Endothelial cell of umbilical vein (primary cell): Measurements from ENCODE around the gene HACD3.

ENCODE experiments used
- EZH2 ChIP-seq: IDR thresholded peaks from 2 replicates; pipeline ENCODE4 v1.6.1; 2012; ENCODE audit warnings: borderline replicate concordance, low read depth, mild to moderate bottlenecking, moderate library complexity, low read length, inconsistent platforms; ENCODE audit not compliant: severe bottlenecking
- JUN ChIP-seq: IDR thresholded peaks from 2 replicates; pipeline ENCODE4 v1.6.1; 2011; ENCODE audit warnings: borderline replicate concordance, low read depth; ENCODE audit not compliant: insufficient read length, insufficient read depth
- POLR2A ChIP-seq: IDR thresholded peaks from 2 replicates; pipeline ENCODE4 v1.6.1; 2012; ENCODE audit warnings: low read depth, mild to moderate bottlenecking, control low read depth, low read length
- POLR2AphosphoS5 ChIP-seq: IDR thresholded peaks from 2 replicates; pipeline ENCODE4 v1.6.1; 2012; ENCODE audit warnings: low read depth, mild to moderate bottlenecking, control low read depth, low read length, moderate library complexity; ENCODE audit not compliant: insufficient read depth
- TF ChIP-seq, protein P1 (sequence below), 2 donors: IDR thresholded peaks; 1 replicate in 1 of 2; 2 replicates in 1 of 2; pipeline ENCODE4 v1.5.1; 2011; ENCODE audit warnings: low read length in 2 of 2, mild to moderate bottlenecking in 2 of 2, moderate library complexity in 2 of 2, control low read depth in 1 of 2, inconsistent platforms in 1 of 2, low read depth in 1 of 2; ENCODE audit not compliant: insufficient read depth in 1 of 2; ENCODE audit errors: extremely low read depth in 1 of 2

DNA sequence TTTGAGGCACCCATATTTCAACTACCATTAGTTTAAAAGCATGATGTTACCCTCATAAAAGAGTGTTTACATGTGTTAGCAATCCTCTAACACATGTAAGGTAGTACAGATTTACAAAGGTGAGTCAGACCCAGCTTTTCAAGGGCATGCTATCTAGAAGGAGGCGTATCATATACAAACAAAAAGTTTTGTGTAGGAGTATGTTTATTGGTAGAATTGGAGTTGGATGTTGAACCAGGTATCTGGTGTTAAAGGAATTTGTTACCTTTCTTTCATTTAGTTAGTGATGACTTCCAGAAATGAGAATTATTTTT is 2.4 kb downstream of the HACD3 start:
- TF ChIP-seq EZH2 (no peak), POLR2A (no peak), JUN (no peak), POLR2AphosphoS5 (no peak)
- TF ChIP-seq, protein P1, sequence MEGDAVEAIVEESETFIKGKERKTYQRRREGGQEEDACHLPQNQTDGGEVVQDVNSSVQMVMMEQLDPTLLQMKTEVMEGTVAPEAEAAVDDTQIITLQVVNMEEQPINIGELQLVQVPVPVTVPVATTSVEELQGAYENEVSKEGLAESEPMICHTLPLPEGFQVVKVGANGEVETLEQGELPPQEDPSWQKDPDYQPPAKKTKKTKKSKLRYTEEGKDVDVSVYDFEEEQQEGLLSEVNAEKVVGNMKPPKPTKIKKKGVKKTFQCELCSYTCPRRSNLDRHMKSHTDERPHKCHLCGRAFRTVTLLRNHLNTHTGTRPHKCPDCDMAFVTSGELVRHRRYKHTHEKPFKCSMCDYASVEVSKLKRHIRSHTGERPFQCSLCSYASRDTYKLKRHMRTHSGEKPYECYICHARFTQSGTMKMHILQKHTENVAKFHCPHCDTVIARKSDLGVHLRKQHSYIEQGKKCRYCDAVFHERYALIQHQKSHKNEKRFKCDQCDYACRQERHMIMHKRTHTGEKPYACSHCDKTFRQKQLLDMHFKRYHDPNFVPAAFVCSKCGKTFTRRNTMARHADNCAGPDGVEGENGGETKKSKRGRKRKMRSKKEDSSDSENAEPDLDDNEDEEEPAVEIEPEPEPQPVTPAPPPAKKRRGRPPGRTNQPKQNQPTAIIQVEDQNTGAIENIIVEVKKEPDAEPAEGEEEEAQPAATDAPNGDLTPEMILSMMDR (IDR thresholded peaks at IDR 0.05; ENCODE audit: extremely low read depth in 1 of 2, insufficient read depth in 1 of 2, low read depth in 1 of 2, low read length in 2 of 2), result no peak
